SK-N-SH treated with all-trans-retinoic acid at 6 μM for 48 hours (cell line): Measurements from ENCODE around the gene BIRC2.

Experiments used
- ATAC-seq: fragments of 200-7000 bp; cut with Tn5 transposase; 3 replicates; pipeline ENCODE4 v1.9.1; 2020; ENCODE audit warnings: mild to moderate bottlenecking, moderate library complexity
- ARNTL ChIP-seq: fragments of 450-650 bp; formaldehyde crosslinking; IDR thresholded peaks from 2 replicates; pipeline ENCODE4 v1.5.0; 2020; ENCODE audit warnings: low read depth, mild to moderate bottlenecking, moderate library complexity, borderline replicate concordance
- BACH2 ChIP-seq: fragments of 250-450 bp; sonication (Bioruptor Pico); IDR thresholded peaks from 2 replicates; pipeline ENCODE4 v1.9.0; 2021; ENCODE audit warnings: mild to moderate bottlenecking, borderline replicate concordance
- CSDC2 ChIP-seq: fragments of 250-450 bp; sonication (Bioruptor Pico); IDR thresholded peaks from 2 replicates; pipeline ENCODE4 v1.5.0; 2020; ENCODE audit warnings: mild to moderate bottlenecking, moderate library complexity
- ESRRG ChIP-seq: fragments of 250-450 bp; sonication (Bioruptor Pico); IDR thresholded peaks from 2 replicates; pipeline ENCODE4 v1.6.1; 2021; ENCODE audit warnings: mild to moderate bottlenecking
- GLIS3 ChIP-seq: fragments of 250-450 bp; sonication (Bioruptor Pico); IDR thresholded peaks from 2 replicates; pipeline ENCODE4 v1.5.0; 2020; ENCODE audit warnings: mild to moderate bottlenecking, moderate library complexity
- OSR1 ChIP-seq: fragments of 250-450 bp; sonication (Bioruptor Pico); IDR thresholded peaks from 2 replicates; pipeline ENCODE4 v1.8.0; 2022; ENCODE audit warnings: moderate library complexity, mild to moderate bottlenecking, inconsistent platforms
- POU6F1 ChIP-seq: fragments of 250-450 bp; sonication (Bioruptor Pico); IDR thresholded peaks from 2 replicates; pipeline ENCODE4 v1.8.0; 2021; ENCODE audit warnings: low read depth, mild to moderate bottlenecking, moderate library complexity, borderline replicate concordance
- PPARA ChIP-seq: fragments of 250-450 bp; sonication (Bioruptor Pico); IDR thresholded peaks from 2 replicates; pipeline ENCODE4 v1.5.0; 2020; ENCODE audit warnings: mild to moderate bottlenecking, borderline replicate concordance
- RARB ChIP-seq: fragments of 250-450 bp; sonication (Bioruptor Pico); IDR thresholded peaks from 2 replicates; pipeline ENCODE4 v1.8.0; 2021; ENCODE audit warnings: mild to moderate bottlenecking, moderate library complexity
- SNAI2 ChIP-seq: fragments of 250-450 bp; sonication (Bioruptor Pico); IDR thresholded peaks from 2 replicates; pipeline ENCODE4 v1.5.0; 2020; ENCODE audit warnings: mild to moderate bottlenecking, moderate library complexity
- TCF4 ChIP-seq: fragments of 250-450 bp; sonication (Bioruptor Pico); IDR thresholded peaks from 2 replicates; pipeline ENCODE4 v1.8.0; 2021; ENCODE audit warnings: mild to moderate bottlenecking, moderate library complexity, borderline replicate concordance
- TOX ChIP-seq: fragments of 250-450 bp; sonication (Bioruptor Pico); IDR thresholded peaks from 2 replicates; pipeline ENCODE4 v1.8.0; 2021; ENCODE audit warnings: mild to moderate bottlenecking, moderate library complexity, borderline replicate concordance
- TSHZ2 ChIP-seq: fragments of 250-450 bp; sonication (Bioruptor Pico); IDR thresholded peaks from 2 replicates; pipeline ENCODE4 v1.5.0; 2020; ENCODE audit warnings: mild to moderate bottlenecking, moderate library complexity
- ZC3H10 ChIP-seq: fragments of 250-450 bp; sonication (Bioruptor Pico); IDR thresholded peaks from 2 replicates; pipeline ENCODE4 v1.5.1; 2021; ENCODE audit warnings: mild to moderate bottlenecking, moderate library complexity
- ZFP3 ChIP-seq: fragments of 250-450 bp; sonication (Bioruptor Pico); IDR thresholded peaks from 2 replicates; pipeline ENCODE4 v1.5.0; 2020; ENCODE audit warnings: mild to moderate bottlenecking, moderate library complexity
- ZFP30 ChIP-seq: fragments of 450-650 bp; formaldehyde crosslinking; IDR thresholded peaks from 2 replicates; pipeline ENCODE4 v1.5.0; 2022; ENCODE audit warnings: mild to moderate bottlenecking, moderate library complexity
- ZNF70 ChIP-seq: fragments of 450-650 bp; formaldehyde crosslinking; IDR thresholded peaks from 2 replicates; pipeline ENCODE4 v1.5.0; 2020; ENCODE audit warnings: mild to moderate bottlenecking, moderate library complexity
- ZNF8 ChIP-seq: fragments of 450-650 bp; formaldehyde crosslinking; IDR thresholded peaks from 2 replicates; pipeline ENCODE4 v1.5.0; 2020; ENCODE audit warnings: mild to moderate bottlenecking, moderate library complexity
- TF ChIP-seq, protein P1 (sequence below): fragments of 250-450 bp; sonication (Bioruptor Pico); IDR thresholded peaks from 2 replicates; pipeline ENCODE4 v1.5.1; 2021; ENCODE audit warnings: mild to moderate bottlenecking, moderate library complexity
- TF ChIP-seq, protein P2 (sequence below): fragments of 250-450 bp; sonication (Bioruptor Pico); IDR thresholded peaks from 2 replicates; pipeline ENCODE4 v1.8.0; 2020; ENCODE audit warnings: mild to moderate bottlenecking, moderate library complexity, borderline replicate concordance

Gene BIRC2

DNA sequence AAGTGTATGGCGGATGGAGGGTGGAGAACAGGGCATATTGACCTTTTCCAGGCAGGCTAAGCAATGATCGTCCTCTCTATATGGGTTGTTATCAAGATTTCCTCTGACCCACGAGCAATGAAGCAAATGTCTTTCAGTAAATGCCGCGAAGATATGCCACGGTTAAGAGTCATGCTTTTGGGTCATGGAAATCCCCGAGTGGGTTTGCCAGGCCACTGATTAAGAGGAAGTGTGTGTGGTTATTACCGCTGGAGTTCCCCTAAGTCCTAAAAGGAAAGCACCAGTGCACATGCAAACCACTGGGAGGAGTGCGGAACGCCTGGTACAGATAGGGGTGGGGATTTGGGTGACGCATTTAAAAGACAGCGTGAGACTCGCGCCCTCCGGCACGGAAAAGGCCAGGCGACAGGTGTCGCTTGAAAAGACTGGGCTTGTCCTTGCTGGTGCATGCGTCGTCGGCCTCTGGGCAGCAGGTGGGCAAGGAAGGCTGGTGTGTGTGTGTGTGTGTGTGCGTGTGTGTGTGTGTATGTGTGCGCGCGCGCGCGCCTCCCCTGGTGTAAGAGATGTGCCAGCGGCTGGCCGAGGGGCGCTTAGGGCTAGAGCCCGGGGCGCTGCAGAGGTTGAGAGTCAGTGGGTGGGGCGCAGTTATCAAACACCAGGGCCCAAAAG, 29.8 kb upstream of the BIRC2 start, which contains the start of gene BIRC3:
Gene BIRC3, plus strand, starts transcription at position 386 of the 669 bp plus-strand sequence. CDS start 7,026 bp downstream, outside the sequence.
- ATAC-seq: peak; percentile 98
- TF ChIP-seq POU6F1 (no peak), PPARA (no peak), TCF4 (CRISPR knock-in tag) (no peak), ZNF70 (CRISPR knock-in tag) (no peak), ZC3H10 (CRISPR knock-in tag) (no peak)
- TF ChIP-seq, protein P1, sequence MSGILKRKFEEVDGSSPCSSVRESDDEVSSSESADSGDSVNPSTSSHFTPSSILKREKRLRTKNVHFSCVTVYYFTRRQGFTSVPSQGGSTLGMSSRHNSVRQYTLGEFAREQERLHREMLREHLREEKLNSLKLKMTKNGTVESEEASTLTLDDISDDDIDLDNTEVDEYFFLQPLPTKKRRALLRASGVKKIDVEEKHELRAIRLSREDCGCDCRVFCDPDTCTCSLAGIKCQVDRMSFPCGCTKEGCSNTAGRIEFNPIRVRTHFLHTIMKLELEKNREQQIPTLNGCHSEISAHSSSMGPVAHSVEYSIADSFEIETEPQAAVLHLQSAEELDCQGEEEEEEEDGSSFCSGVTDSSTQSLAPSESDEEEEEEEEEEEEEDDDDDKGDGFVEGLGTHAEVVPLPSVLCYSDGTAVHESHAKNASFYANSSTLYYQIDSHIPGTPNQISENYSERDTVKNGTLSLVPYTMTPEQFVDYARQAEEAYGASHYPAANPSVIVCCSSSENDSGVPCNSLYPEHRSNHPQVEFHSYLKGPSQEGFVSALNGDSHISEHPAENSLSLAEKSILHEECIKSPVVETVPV (CRISPR knock-in tag): no peak

- no peak for TF ChIP-seq ZC3H10 (CRISPR knock-in tag)
- no peak for TF ChIP-seq BACH2 (CRISPR knock-in tag)
- TF ChIP-seq CSDC2 (CRISPR knock-in tag): no peak
- no peak for TF ChIP-seq ZFP30 (CRISPR knock-in tag)
- no peak for TF ChIP-seq ESRRG
- no peak for TF ChIP-seq GLIS3
- TF ChIP-seq TCF4 (CRISPR knock-in tag): no peak
- no peak for TF ChIP-seq ZNF70 (CRISPR knock-in tag)
- TF ChIP-seq PPARA: no peak
- ATAC-seq: no peak
Observed at GRCh38 chr11:102317768-102318103, 29.3 kb upstream of the BIRC2 start.

- ATAC-seq: no peak
Observed at GRCh38 chr11:102318469-102318868, 28.5 kb upstream of the BIRC2 start.

More at GRCh38 chr11:102318469-102318868, 28.5 kb upstream of the BIRC2 start:
- TF ChIP-seq SNAI2 (CRISPR knock-in tag) (no peak), ZNF8 (CRISPR knock-in tag) (no peak), TOX (CRISPR knock-in tag) (no peak), ZFP30 (CRISPR knock-in tag) (no peak), ESRRG (no peak), ZFP3 (CRISPR knock-in tag) (no peak), ZC3H10 (CRISPR knock-in tag) (no peak), BACH2 (CRISPR knock-in tag) (no peak), POU6F1 (no peak), CSDC2 (CRISPR knock-in tag) (no peak), ZNF70 (CRISPR knock-in tag) (no peak), TSHZ2 (CRISPR knock-in tag) (no peak), GLIS3 (no peak), OSR1 (CRISPR knock-in tag) (no peak), RARB (CRISPR knock-in tag) (no peak), ARNTL (no peak)
- TF ChIP-seq, protein P1 (CRISPR knock-in tag): no peak
- TF ChIP-seq, protein P2, sequence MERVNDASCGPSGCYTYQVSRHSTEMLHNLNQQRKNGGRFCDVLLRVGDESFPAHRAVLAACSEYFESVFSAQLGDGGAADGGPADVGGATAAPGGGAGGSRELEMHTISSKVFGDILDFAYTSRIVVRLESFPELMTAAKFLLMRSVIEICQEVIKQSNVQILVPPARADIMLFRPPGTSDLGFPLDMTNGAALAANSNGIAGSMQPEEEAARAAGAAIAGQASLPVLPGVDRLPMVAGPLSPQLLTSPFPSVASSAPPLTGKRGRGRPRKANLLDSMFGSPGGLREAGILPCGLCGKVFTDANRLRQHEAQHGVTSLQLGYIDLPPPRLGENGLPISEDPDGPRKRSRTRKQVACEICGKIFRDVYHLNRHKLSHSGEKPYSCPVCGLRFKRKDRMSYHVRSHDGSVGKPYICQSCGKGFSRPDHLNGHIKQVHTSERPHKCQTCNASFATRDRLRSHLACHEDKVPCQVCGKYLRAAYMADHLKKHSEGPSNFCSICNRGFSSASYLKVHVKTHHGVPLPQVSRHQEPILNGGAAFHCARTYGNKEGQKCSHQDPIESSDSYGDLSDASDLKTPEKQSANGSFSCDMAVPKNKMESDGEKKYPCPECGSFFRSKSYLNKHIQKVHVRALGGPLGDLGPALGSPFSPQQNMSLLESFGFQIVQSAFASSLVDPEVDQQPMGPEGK (CRISPR knock-in tag): no peak
